A549 (cell line): Measurements from ENCODE around the gene PARVB. TPM values are rescaled to one million over a fixed set of nuclear protein-coding genes. Genes with fewer than 3 reads are reported as not detected.

Experiments
- ATAC-seq, 2 experiments: fragments of 200-7000 bp in 1 of 2; fragments of >200 bp in 1 of 2; cut with Nextera tagmentation in 1 of 2; cut with Tn5 transposase in 1 of 2; 3 replicates each; pipeline versions ENCODE4 v1.8.0 to v1.9.1; 2018 to 2020; ENCODE audit warnings: mild to moderate bottlenecking in 1 of 2, moderate library complexity in 1 of 2
- CTCF ChIA-PET: fragments of 300-600 bp; sonication (Branson Sonifier 250); formaldehyde crosslinking; extraction: SDS; loops from one replicate; lab custom pipeline; 2021; ENCODE audit warnings: antibody characterized with exemption, inconsistent platforms; lab: Yijun Ruan, JAX
- POLR2A ChIA-PET: fragments of 350-600 bp; formaldehyde crosslinking; extraction: SDS; loops from one replicate; lab custom pipeline; 2021; ENCODE audit warnings: antibody characterized with exemption, inconsistent platforms; lab: Yijun Ruan, JAX
- DNase-seq, 2 experiments: peaks; one replicate each; pipeline versions ENCODE4 v3.0.0 to v3.0.0-alpha.2; 2011 to 2016; ENCODE audit warnings: low read depth in 1 of 2, low spot score in 1 of 2
- FAIRE-seq: peaks from 2 replicates; lab custom pipeline; 2011; peaks lifted over from hg19 to GRCh38; lab: Jason Lieb, UNC
- H3K27ac ChIP-seq, 2 experiments: fragments of >200 bp; sonication (Bioruptor Twin); formaldehyde crosslinking; 3 replicates each; pipeline ENCODE4 v1.5.1; 2016 to 2017
- H3K4me1 ChIP-seq: fragments of >200 bp; sonication (Bioruptor Twin); formaldehyde crosslinking; 3 replicates; pipeline ENCODE4 v1.6.1; 2016
- H3K4me2 ChIP-seq: fragments of >200 bp; sonication (Bioruptor Twin); formaldehyde crosslinking; 3 replicates; pipeline ENCODE4 v1.6.1; 2016
- H3K4me3 ChIP-seq: fragments of >200 bp; sonication (Bioruptor Twin); formaldehyde crosslinking; 3 replicates; pipeline ENCODE4 v1.5.1; 2016
- H3K9me3 ChIP-seq: fragments of >200 bp; sonication (Bioruptor Twin); formaldehyde crosslinking; 3 replicates; pipeline ENCODE4 v1.6.1; 2016
- CHD2 ChIP-seq: fragments of 150-350 bp; IDR thresholded peaks from 2 replicates; pipeline ENCODE4 v1.6.1; 2014; ENCODE audit warnings: low read length; ENCODE audit not compliant: partially characterized antibody
- CHD4 ChIP-seq: fragments of 200-600 bp; sonication (generic); IDR thresholded peaks from 2 replicates; pipeline ENCODE4 v1.6.1; 2016; ENCODE audit warnings: antibody characterized with exemption, mild to moderate bottlenecking, borderline replicate concordance
- EHF ChIP-seq: fragments of 250-450 bp; sonication (Bioruptor Pico); IDR thresholded peaks from 2 replicates; pipeline ENCODE4 v1.5.0; 2020; ENCODE audit warnings: mild to moderate bottlenecking
- FOSB ChIP-seq: fragments of 250-450 bp; sonication (Bioruptor Pico); IDR thresholded peaks from 2 replicates; pipeline ENCODE4 v1.5.0; 2020; ENCODE audit warnings: mild to moderate bottlenecking, moderate library complexity
- FOSL2 ChIP-seq, 2 experiments: fragments of 450-650 bp in 1 of 2; fragments of >200 bp in 1 of 2; sonication (Bioruptor Twin) in 1 of 2; formaldehyde crosslinking; IDR thresholded peaks; 2 replicates each; pipeline versions ENCODE4 v1.5.0 to v1.6.1; 2016 to 2020; ENCODE audit warnings: mild to moderate bottlenecking in 1 of 2, moderate library complexity in 1 of 2
- FOXS1 ChIP-seq: fragments of 250-450 bp; sonication (Bioruptor Pico); IDR thresholded peaks from 2 replicates; pipeline ENCODE4 v1.5.0; 2020; ENCODE audit warnings: mild to moderate bottlenecking, moderate library complexity
- GATA3 ChIP-seq: IDR thresholded peaks from 2 replicates; pipeline ENCODE4 v1.6.1; 2012; ENCODE audit warnings: borderline replicate concordance
- HEYL ChIP-seq: fragments of 250-450 bp; sonication (Bioruptor Pico); IDR thresholded peaks from 2 replicates; pipeline ENCODE4 v1.8.0; 2021; ENCODE audit warnings: mild to moderate bottlenecking, moderate library complexity
- HOXA7 ChIP-seq: fragments of 250-450 bp; sonication (Bioruptor Pico); IDR thresholded peaks from 2 replicates; pipeline ENCODE4 v1.5.0; 2020; ENCODE audit warnings: mild to moderate bottlenecking, moderate library complexity
- HOXB5 ChIP-seq: fragments of 250-450 bp; sonication (Bioruptor Pico); IDR thresholded peaks from 2 replicates; pipeline ENCODE4 v1.5.0; 2020; ENCODE audit warnings: mild to moderate bottlenecking, moderate library complexity
- MYC ChIP-seq: IDR thresholded peaks from 2 replicates; pipeline ENCODE4 v1.6.1; 2012; ENCODE audit warnings: mild to moderate bottlenecking, inconsistent platforms, low read length, improper control_type of control experiment, borderline replicate concordance
- RAD21 ChIP-seq, 2 experiments: fragments of >200 bp in 1 of 2; sonication (Bioruptor Twin) in 1 of 2; formaldehyde crosslinking in 1 of 2; IDR thresholded peaks in 1 of 2; conservative IDR thresholded peaks in 1 of 2; 2 replicates in 1 of 2; 3 replicates in 1 of 2; pipeline ENCODE4 v1.6.1; 2012 to 2018; ENCODE audit warnings: inconsistent platforms in 1 of 2
- RNF2 ChIP-seq: fragments of 200-600 bp; sonication (generic); IDR thresholded peaks from 2 replicates; pipeline ENCODE4 v1.6.1; 2016; ENCODE audit warnings: low read depth, mild to moderate bottlenecking, antibody characterized with exemption, moderate library complexity, borderline replicate concordance
- SMC3 ChIP-seq: fragments of >200 bp; sonication (Bioruptor Twin); formaldehyde crosslinking; IDR thresholded peaks from 3 replicates; pipeline ENCODE4 v1.6.1; 2018; ENCODE audit warnings: inconsistent platforms
- SREBF2 ChIP-seq: fragments of 450-650 bp; IDR thresholded peaks from 2 replicates; pipeline ENCODE4 v1.6.1; 2014; ENCODE audit warnings: mild to moderate bottlenecking, moderate library complexity
- ZFP36 ChIP-seq: fragments of 450-650 bp; IDR thresholded peaks from 2 replicates; pipeline ENCODE4 v1.6.1; 2014; ENCODE audit warnings: borderline replicate concordance; ENCODE audit not compliant: partially characterized antibody
- ZSCAN20 ChIP-seq: fragments of 250-450 bp; sonication (Bioruptor Pico); IDR thresholded peaks from 2 replicates; pipeline ENCODE4 v1.8.0; 2022; ENCODE audit warnings: mild to moderate bottlenecking, moderate library complexity
- WGBS: methylation state at CpG from one replicate; pipeline ENCODE4 v1.1.6; 2017; ENCODE audit errors: missing lambda C conversion rate; 5-methylcytosine and 5-hydroxymethylcytosine counted together
- polyA plus RNA-seq, 4 experiments: library from polyadenylated mRNA; depleted of rRNA in 3 of 4; stranded (reverse); fragments of >200 nt; fragmentation: RNase III in 1 of 4; extraction: RNeasy Plus Mini Kit Qiagen cat#74134 plus additional on column Dnase treatment in 1 of 4; gene quantifications; 2 replicates in 3 of 4; 3 replicates in 1 of 4; pipeline ENCODE4 v1.2.3, GENCODE V29; 2011 to 2017
- TF ChIP-seq, protein P1 (sequence below): fragments of >200 bp; sonication (Bioruptor Twin); formaldehyde crosslinking; IDR thresholded peaks from 2 replicates; pipeline ENCODE4 v1.6.1; 2016
- TF ChIP-seq, protein P2 (sequence below): fragments of 150-350 bp; IDR thresholded peaks from 2 replicates; pipeline ENCODE4 v1.6.1; 2014; ENCODE audit warnings: low read depth, mild to moderate bottlenecking, low read length
- TF ChIP-seq, protein P3 (sequence below): fragments of 250-450 bp; sonication (Bioruptor Pico); IDR thresholded peaks from 2 replicates; pipeline ENCODE4 v1.5.0; 2020; ENCODE audit warnings: low read depth, mild to moderate bottlenecking, moderate library complexity
- TF ChIP-seq, protein P4 (sequence below): fragments of 450-650 bp; IDR thresholded peaks from 2 replicates; pipeline ENCODE4 v1.6.1; 2014; ENCODE audit warnings: antibody characterized with exemption
- TF ChIP-seq, protein P5 (sequence below): IDR thresholded peaks from 2 replicates; pipeline ENCODE4 v1.6.1; 2012; ENCODE audit warnings: low read depth, borderline replicate concordance
- TF ChIP-seq, protein P6 (sequence below): fragments of 200-600 bp; sonication (generic); IDR thresholded peaks from 2 replicates; pipeline ENCODE4 v1.6.1; 2016; ENCODE audit warnings: antibody characterized with exemption, mild to moderate bottlenecking, moderate library complexity
- TF ChIP-seq, protein P7 (sequence below): fragments of 250-450 bp; sonication (Bioruptor Pico); IDR thresholded peaks from 2 replicates; pipeline ENCODE4 v1.5.0; 2021; ENCODE audit warnings: mild to moderate bottlenecking, moderate library complexity, borderline replicate concordance

Gene PARVB
- polyA plus RNA-seq, 2 of the 4 experiments (the other 2 are of a cell fraction), result 28.3 to 33.5 TPM

DNA sequence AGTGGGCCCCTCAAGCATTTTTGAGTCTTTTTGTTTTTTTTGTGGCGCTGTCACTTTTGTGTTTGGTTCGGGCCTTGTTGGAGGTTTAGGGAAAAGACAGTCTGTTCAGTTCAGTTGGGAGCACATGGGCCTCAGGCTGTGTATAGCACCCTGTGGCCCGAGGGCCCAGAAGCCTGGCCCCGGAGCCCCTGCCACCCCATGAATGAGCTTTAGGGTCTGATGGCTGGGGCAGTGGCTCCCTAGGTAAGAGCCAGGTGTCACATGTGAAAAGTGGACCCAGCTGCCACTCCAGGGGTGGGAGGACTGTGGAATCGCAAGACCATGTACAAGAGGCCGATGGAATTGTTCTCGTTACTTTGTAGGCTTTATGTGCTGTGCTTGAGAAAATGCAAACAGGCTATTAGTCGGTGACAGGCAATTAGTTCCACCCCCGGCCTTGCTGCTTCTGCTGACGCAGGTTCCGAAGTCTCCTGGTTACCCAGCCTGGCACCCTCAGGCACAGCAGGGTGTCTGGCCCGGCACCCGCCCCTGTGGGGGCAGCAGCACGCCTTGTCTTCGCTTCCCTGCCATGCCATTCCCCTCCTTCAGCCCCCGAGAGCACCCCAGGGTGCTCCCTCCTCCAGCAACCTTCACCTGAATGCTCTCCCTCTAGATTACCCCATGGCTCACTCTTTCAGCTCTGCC, 118.5 kb downstream of the PARVB start:
- no peak for ATAC-seq
- TF ChIP-seq, protein P1, sequence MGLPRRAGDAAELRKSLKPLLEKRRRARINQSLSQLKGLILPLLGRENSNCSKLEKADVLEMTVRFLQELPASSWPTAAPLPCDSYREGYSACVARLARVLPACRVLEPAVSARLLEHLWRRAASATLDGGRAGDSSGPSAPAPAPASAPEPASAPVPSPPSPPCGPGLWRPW, result no peak
- TF ChIP-seq FOSB (CRISPR knock-in tag), result no peak
- TF ChIP-seq EHF (CRISPR knock-in tag), result no peak
- TF ChIP-seq, protein P2, sequence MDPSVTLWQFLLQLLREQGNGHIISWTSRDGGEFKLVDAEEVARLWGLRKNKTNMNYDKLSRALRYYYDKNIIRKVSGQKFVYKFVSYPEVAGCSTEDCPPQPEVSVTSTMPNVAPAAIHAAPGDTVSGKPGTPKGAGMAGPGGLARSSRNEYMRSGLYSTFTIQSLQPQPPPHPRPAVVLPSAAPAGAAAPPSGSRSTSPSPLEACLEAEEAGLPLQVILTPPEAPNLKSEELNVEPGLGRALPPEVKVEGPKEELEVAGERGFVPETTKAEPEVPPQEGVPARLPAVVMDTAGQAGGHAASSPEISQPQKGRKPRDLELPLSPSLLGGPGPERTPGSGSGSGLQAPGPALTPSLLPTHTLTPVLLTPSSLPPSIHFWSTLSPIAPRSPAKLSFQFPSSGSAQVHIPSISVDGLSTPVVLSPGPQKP, result no peak
- TF ChIP-seq, protein P3, sequence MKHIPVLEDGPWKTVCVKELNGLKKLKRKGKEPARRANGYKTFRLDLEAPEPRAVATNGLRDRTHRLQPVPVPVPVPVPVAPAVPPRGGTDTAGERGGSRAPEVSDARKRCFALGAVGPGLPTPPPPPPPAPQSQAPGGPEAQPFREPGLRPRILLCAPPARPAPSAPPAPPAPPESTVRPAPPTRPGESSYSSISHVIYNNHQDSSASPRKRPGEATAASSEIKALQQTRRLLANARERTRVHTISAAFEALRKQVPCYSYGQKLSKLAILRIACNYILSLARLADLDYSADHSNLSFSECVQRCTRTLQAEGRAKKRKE, result no peak
- no peak for TF ChIP-seq RAD21 (conservative IDR thresholded peaks at IDR 0.05 in 1 of 2, IDR thresholded peaks at IDR 0.05 in 1 of 2)
- no peak for TF ChIP-seq GATA3
- TF ChIP-seq HOXB5 (CRISPR knock-in tag), result no peak
- TF ChIP-seq RNF2, result no peak
- TF ChIP-seq HEYL (CRISPR knock-in tag), result no peak
- TF ChIP-seq, protein P4, sequence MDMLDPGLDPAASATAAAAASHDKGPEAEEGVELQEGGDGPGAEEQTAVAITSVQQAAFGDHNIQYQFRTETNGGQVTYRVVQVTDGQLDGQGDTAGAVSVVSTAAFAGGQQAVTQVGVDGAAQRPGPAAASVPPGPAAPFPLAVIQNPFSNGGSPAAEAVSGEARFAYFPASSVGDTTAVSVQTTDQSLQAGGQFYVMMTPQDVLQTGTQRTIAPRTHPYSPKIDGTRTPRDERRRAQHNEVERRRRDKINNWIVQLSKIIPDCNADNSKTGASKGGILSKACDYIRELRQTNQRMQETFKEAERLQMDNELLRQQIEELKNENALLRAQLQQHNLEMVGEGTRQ, result no peak
- TF ChIP-seq, protein P5, sequence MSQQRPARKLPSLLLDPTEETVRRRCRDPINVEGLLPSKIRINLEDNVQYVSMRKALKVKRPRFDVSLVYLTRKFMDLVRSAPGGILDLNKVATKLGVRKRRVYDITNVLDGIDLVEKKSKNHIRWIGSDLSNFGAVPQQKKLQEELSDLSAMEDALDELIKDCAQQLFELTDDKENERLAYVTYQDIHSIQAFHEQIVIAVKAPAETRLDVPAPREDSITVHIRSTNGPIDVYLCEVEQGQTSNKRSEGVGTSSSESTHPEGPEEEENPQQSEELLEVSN, result no peak
- no peak for TF ChIP-seq FOSL2 (IDR thresholded peaks at IDR 0.05)
- no peak for TF ChIP-seq FOSL2 (CRISPR knock-in tag; IDR thresholded peaks at IDR 0.05)
- no peak for TF ChIP-seq ZSCAN20 (CRISPR knock-in tag)
- TF ChIP-seq SMC3, result no peak
- TF ChIP-seq MYC, result no peak
- no peak for TF ChIP-seq CHD2
- Histone ChIP-seq H3K27ac (no peak overlapping the region), H3K4me2 (no peak overlapping the region), H3K9me3 (peaks cover 5% of the 10 kb centered on the region; the same call in 1 of the 3 replicates), H3K4me1 (no peaks in the 10 kb centered on the region), H3K4me3 (no peak overlapping the region)
- POLR2A ChIA-PET, result no interaction called here
- WGBS, result 93% methylated on average over 15 of the region's 16 CpGs
- FAIRE-seq, result no peak
- no peak for DNase-seq
- CTCF ChIA-PET, result interaction anchor here (0.6 to 1.1 kb wide), 3 partner anchors 432 to 482 kb away, joined by 3 read pairs; no protein-coding TSS in a partner anchor

DNA sequence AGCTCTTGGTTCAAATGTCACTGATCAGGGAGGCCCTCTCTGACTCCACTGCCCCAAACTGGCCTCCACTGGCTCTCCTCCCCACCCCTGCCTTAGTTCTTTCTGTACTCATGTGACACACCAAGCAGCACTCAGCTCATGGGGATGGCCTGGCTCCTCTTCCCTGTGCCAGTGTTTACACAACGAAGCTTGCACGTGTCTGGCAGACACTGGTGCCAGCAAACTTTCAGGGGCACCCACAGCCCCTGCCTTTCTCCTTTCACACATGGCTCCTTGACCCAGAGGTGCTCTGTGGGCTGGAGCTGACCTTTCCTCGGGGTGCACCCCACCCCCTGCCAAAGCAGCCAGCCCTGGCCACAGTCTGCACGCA, 119.0 kb downstream of the PARVB start:
- no peak overlapping the region for H3K27ac ChIP-seq
- H3K4me2 ChIP-seq, result no peak overlapping the region
- ChIA-PET POLR2A (no interaction called here), CTCF (interaction anchor here (0.6 to 1.1 kb wide), 3 partner anchors 431 to 481 kb away, joined by 3 read pairs; no protein-coding TSS in a partner anchor)
- ATAC-seq, result no peak
- H3K4me1 ChIP-seq, result no peaks in the 10 kb centered on the region
- WGBS, result 71% methylated on average over 2 of the region's 4 CpGs
- DNase-seq, result no peak
- no peak for FAIRE-seq
- H3K9me3 ChIP-seq, result 0 out of 3 replicates have a peak, but pooled peaks cover under 1% of the 10 kb centered on the region
- H3K4me3 ChIP-seq, result no peak overlapping the region
- TF ChIP-seq, protein P5, result no peak
- TF ChIP-seq, protein P1, result no peak
- TF ChIP-seq FOXS1, result no peak
- TF ChIP-seq CHD4, result no peak
- TF ChIP-seq RAD21 (conservative IDR thresholded peaks at IDR 0.05 in 1 of 2, IDR thresholded peaks at IDR 0.05 in 1 of 2), result no peak
- TF ChIP-seq, protein P6, sequence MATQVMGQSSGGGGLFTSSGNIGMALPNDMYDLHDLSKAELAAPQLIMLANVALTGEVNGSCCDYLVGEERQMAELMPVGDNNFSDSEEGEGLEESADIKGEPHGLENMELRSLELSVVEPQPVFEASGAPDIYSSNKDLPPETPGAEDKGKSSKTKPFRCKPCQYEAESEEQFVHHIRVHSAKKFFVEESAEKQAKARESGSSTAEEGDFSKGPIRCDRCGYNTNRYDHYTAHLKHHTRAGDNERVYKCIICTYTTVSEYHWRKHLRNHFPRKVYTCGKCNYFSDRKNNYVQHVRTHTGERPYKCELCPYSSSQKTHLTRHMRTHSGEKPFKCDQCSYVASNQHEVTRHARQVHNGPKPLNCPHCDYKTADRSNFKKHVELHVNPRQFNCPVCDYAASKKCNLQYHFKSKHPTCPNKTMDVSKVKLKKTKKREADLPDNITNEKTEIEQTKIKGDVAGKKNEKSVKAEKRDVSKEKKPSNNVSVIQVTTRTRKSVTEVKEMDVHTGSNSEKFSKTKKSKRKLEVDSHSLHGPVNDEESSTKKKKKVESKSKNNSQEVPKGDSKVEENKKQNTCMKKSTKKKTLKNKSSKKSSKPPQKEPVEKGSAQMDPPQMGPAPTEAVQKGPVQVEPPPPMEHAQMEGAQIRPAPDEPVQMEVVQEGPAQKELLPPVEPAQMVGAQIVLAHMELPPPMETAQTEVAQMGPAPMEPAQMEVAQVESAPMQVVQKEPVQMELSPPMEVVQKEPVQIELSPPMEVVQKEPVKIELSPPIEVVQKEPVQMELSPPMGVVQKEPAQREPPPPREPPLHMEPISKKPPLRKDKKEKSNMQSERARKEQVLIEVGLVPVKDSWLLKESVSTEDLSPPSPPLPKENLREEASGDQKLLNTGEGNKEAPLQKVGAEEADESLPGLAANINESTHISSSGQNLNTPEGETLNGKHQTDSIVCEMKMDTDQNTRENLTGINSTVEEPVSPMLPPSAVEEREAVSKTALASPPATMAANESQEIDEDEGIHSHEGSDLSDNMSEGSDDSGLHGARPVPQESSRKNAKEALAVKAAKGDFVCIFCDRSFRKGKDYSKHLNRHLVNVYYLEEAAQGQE, result no peak
- TF ChIP-seq ZFP36, result no peak
- TF ChIP-seq SREBF2, result no peak
- TF ChIP-seq, protein P7, sequence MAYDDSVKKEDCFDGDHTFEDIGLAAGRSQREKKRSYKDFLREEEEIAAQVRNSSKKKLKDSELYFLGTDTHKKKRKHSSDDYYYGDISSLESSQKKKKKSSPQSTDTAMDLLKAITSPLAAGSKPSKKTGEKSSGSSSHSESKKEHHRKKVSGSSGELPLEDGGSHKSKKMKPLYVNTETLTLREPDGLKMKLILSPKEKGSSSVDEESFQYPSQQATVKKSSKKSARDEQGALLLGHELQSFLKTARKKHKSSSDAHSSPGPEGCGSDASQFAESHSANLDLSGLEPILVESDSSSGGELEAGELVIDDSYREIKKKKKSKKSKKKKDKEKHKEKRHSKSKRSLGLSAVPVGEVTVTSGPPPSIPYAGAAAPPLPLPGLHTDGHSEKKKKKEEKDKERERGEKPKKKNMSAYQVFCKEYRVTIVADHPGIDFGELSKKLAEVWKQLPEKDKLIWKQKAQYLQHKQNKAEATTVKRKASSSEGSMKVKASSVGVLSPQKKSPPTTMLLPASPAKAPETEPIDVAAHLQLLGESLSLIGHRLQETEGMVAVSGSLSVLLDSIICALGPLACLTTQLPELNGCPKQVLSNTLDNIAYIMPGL, result no peak
- TF ChIP-seq HOXA7 (CRISPR knock-in tag), result no peak
